Fibroblast of mammary gland (primary cell): ENCODE data around the gene KDM2B.

Source experiments
- DNase-seq: peaks from one replicate; pipeline ENCODE4 v3.0.0-alpha.2; 2010; ENCODE audit warnings: low read depth
- H3K4me3 ChIP-seq: 2 replicates; pipeline ENCODE4 v1.5.1; 2011; ENCODE audit warnings: low read depth, mild to moderate bottlenecking, low read length, moderate library complexity; ENCODE audit not compliant: control insufficient read depth
- CTCF ChIP-seq: conservative IDR thresholded peaks from 2 replicates; pipeline ENCODE4 v1.5.1; 2011; ENCODE audit warnings: low read depth, low read length, inconsistent platforms; ENCODE audit not compliant: control insufficient read depth, insufficient read depth

KDM2B gene

GRCh38 chr12:121428883-121429282 lies 151.9 kb downstream of the KDM2B start:
- no peak for TF ChIP-seq CTCF
- no peak for DNase-seq
- H3K4me3 ChIP-seq, result no peak overlapping the region

- no peak overlapping the region for H3K4me3 ChIP-seq
- TF ChIP-seq CTCF, result no peak
- no peak for DNase-seq
Observed at GRCh38 chr12:121427556-121428050, 153.2 kb downstream of the KDM2B start.

- H3K4me3 ChIP-seq, result no peak overlapping the region
- DNase-seq, result no peak
- TF ChIP-seq CTCF, result no peak
Observed at GRCh38 chr12:121424624-121424975, 156.2 kb downstream of the KDM2B start.

- H3K4me3 ChIP-seq, result no peak overlapping the region
- DNase-seq, result no peak
- TF ChIP-seq CTCF, result no peak
Observed at GRCh38 chr12:121423682-121424623, 156.9 kb downstream of the KDM2B start.

- H3K4me3 ChIP-seq, result no peak overlapping the region
- TF ChIP-seq CTCF, result no peak
- DNase-seq, result no peak
Observed at GRCh38 chr12:121423253-121423652, 157.6 kb downstream of the KDM2B start.

- H3K4me3 ChIP-seq, result no peak overlapping the region
- TF ChIP-seq CTCF, result no peak
- no peak for DNase-seq
Observed at GRCh38 chr12:121420109-121420508, 160.7 kb downstream of the KDM2B start.

GRCh38 chr12:121417847-121418246 lies 163.0 kb downstream of the KDM2B start:
- TF ChIP-seq CTCF, result no peak
- DNase-seq, result no peak
- H3K4me3 ChIP-seq, result no peak overlapping the region
